GM18907 (cell line): Measurements from ENCODE around the gene GRK4.
A peak's percentile ranks its signal among the peaks of the same experiment; 100 is the strongest.
"Not testable (repeated sequence)": the region's sequence is repeated elsewhere in the genome, so short reads cannot be mapped to it uniquely, and the experiment has no call there.

Experiments
- ATAC-seq: cut with Tn5 transposase; IDR thresholded peaks from one replicate; pipeline ENCODE4 v1.9.1; 2021; ENCODE audit warnings: mild to moderate bottlenecking, moderate library complexity; ENCODE audit not compliant: unreplicated experiment

The GRK4 gene

DNA sequence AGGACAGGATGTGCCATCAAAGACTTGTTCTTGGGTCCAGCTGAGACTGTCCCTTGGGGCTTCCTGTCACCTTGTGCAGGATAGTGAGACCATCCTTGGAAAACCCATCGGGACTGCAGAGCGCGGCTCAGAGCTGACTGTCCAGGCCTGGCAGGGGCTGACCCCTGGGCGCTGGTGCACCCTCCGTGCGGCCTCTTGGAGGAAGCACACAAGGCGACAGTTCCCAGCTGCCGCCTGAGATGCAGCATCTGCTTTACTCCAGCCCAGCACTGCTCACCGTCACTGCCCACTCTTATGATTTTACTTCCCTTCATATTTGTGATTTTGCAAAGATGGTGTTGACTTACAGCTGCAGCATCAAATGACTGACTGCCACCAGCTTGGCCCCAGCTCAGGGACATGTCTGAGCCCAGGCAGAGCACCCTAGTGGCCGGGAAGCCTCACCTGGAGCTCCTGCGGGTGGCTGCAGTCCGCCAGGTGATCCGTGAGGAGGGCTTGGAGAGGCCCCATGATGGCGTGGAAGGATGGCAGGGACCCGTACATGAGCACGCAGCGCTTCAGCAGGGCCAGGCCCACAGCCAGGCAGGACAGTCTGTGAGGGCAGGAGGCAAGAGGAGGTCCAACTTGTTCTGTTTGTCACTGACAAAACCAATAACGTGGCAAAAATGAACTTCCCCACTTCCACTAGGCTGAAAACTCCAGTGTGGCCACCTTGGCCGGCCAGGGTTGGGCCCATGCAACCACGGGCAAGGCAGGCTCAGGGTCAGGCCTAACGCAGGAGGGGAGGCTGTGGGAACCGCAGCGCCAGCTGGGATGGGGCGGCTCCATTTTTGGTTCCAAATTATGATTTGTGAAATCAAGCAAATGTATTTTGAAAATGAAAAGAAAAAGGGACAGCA, 22.0 kb upstream of the GRK4 start:
- no peak for ATAC-seq

DNA sequence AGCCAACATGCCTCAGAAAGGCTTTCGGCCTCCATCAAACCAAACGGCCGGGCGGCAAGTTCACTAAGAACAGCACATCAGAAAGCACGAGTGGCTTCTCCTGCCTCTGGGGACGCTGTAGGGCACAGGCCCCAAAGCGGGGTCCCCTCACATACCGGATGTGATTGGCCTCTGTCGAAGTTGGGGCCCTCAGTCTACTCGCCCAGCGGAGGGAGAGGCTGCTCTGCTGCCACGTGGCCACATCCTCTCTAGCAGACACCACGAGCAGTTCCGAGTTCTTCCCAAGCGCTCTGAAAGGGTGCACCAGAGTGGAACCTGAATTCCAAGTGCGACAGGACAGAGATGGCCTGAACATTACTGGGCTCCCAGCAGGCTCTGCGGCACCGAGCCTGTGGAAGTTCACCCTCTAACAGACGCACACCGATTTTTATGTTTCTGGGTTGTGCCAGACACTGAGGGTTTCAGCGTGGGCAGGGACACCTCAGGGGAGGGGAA, 21.3 kb upstream of the GRK4 start:
- no peak for ATAC-seq

GRCh38 chr4:2942532-2943363, 20.6 kb upstream of the GRK4 start:
- no peak for ATAC-seq

GRCh38 chr4:2943364-2944090, 19.8 kb upstream of the GRK4 start:
- no peak for ATAC-seq

DNA sequence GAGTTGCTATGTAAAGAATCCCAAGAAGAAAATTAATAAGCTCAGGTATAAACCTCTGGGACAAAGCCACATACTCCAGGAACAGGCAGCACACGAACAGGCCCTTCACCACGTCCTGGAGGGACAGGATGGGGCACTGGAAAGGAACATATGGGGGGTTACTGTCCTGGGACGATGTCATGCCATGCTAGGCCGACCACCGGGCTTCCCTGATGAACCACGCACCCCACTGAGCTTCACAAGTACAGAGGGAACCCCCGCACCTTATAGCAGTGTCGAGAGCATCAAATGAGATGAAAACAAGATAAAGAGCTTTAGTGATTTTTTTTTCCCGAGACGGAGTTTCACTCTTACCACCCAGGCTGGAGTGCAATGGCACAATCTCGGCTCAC, 19.3 kb upstream of the GRK4 start:
- ATAC-seq: no peak

DNA sequence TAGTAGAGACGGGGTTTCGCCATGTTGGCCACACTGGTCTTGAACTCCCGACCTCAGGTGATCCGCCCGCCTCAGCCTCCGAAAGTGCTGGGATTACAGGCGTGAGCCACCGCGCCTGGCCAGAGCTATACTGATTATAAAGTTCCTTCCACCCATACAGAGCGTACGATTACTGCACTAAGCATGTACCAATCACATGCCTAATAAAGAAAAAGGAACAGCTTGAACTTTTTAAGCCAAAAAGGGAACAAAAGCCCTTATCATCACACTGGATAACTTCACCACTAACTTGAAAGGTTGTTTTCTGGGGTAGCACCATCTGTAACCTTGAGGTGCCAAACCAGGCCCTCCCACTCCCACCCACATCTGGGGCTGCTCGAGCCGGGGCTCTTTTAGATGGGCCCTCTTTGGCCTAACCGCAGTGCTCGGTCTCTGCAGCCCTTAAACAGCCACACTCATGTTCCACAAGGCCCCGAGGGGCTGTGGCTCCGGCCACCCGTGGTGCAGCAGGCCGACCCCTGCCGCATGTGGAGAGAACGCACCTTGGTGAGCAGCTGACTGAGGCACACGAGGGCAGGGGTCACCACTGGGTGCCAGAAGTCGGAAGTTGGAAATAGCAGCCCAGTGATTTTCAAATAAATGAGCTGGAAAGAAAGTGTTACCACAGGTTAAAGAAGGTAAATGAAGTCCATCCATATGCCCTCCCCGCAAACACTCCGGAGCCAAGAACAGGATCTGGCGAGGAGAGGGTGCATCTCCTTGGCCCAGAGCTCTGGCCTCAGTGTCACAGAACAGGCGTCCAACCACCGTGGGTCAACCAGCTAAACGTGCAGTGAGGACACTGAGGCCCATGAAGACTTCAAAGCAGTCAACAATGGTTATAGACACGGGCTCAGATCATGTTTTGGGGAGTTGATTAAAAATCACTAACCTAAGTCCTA, 18.5 kb upstream of the GRK4 start:
- no peak for ATAC-seq

DNA sequence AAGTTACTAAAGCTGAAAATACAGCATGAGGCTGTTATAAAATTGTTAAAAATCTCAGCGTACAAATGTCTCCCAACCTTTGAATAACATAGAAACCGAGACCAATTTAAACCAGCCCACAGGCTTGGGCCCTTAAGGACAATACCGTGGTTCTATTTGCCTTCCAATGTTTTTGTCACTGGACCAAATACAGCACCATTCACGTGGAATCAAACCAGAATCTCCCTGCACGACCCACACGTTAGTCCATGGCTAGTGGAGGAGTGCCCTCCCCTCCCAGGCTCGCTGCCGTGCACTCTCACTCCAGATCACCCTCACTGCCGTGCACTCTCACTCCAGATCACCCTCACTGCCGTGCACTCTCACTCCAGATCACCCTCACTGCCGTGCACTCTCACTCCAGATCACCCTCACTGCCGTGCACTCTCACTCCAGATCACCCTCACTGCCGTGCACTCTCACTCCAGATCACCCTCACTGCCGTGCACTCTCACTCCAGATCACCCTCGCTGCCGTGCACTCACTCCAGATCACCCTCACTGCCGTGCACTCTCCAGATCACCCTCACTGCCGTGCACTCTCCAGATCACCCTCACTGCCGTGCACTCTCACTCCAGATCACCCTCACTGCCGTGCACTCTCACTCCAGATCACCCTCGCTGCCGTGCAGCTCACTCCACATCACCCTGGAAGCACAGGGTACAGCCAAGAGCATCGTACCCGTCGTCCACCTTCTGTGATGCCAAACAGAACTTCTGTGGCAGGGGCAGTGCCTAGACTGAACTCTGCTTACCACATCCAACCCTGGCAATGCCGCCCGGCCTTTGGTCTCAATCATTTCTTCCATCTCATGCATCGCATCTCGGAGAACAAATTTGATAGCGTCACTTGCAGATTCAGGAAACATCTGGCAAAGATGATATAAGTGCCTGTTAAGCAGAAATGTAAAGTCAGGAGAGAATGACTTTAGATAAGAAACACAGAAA, 17.5 kb upstream of the GRK4 start:
- not testable (repeated sequence) for ATAC-seq

DNA sequence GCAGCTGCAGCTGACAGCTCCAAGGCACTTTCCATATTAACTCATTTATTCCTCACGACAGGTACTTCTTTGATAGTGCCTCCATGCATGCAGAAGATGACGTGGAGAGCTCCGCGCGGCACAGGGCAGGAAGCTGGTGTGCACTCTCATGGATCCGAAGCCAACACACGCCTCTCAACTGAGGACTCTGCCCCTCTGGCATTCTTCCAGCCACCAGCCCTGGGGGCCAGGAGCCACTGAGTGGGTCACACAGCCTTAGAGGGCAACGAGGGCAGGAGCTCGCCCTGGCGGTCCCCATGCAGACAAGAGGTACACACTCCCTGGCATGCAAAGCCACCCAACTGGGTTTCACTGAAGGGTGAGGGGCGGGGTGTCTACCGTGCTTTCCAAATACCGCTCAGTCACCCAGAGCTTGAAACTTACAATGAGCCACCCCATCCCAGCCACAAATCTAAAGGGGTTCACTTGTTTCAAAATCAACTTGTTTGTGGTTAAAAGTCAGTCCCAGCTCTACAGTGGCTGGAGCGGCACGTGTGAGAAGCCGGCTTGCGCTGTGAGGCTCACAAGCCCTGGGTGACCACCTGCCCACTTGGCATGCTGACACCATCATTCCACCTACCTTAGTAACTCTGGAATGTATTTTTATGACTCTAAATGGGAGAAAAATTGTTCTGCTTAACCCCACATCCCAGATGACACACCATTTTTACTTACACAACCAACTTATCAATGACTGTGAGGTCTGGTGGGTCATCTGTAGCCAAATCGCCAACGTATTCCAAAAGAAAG, 16.4 kb upstream of the GRK4 start:
- ATAC-seq: no peak

GRCh38 chr4:2947926-2948325, 15.4 kb upstream of the GRK4 start:
- no peak for ATAC-seq

GRCh38 chr4:2948895-2949781, 14.2 kb upstream of the GRK4 start:
- ATAC-seq: no peak

- no peak for ATAC-seq
Observed at GRCh38 chr4:2949782-2950125, 13.6 kb upstream of the GRK4 start.

GRCh38 chr4:2950221-2950989, 13.0 kb upstream of the GRK4 start:
- ATAC-seq: no peak

DNA sequence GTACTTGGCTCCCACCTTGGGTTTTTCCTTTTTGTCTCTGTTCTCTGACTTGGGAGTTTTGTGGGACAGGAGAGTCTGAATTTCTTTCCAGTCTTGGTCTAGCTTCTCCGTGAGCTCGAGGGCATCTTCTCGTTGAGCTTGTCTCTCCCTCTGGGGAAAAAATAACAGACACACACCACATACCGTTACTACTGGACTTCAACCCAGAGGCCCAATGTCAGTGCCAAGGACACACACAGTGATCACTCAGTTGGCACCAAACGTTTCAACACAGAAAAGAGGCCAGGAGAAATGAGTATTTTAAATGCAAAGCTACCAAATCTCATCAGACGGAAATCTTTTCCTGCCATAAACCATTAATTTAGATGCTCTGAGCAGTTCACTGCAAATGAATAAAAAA, 9.9 kb upstream of the GRK4 start:
- ATAC-seq: no peak

DNA sequence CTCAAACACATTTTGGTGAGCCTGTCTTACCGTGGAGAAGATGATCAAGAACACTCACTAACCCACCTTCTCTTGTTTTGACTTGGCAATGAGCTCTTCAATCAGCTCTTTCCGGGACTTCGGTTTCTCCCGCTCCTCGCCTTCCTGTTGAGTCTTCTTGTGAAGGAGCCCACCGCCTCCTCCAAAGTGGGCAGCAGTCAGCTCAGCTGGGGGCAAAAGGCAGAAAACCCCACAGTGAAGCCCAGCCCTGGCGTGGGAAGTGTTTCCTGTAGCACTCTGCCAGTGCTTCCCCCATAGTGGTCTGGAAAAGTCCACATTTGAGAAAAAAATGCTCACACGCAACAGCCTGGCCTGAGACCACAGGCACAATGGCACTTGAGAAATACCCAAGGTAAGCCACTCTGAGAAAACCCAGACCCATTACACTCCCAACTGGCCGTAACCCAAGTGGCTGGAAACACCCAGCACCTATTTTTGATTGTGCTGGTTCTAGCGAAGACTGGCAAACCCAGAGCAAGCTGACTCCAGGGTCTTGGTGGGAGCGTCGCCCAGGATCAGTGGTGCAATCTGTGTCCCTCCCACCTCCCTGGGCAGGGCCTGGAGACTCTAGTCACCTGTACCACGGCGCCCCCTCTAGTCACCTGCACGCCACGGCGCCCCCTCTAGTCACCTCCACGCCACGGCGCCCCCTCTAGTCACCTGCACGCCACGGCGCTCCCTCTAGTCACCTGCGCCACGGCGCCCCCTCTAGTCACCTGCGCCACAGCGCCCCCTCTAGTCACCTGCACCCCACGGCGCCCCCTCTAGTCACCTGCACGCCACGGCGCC, 8.8 kb upstream of the GRK4 start:
- peak; percentile 56 for ATAC-seq

DNA sequence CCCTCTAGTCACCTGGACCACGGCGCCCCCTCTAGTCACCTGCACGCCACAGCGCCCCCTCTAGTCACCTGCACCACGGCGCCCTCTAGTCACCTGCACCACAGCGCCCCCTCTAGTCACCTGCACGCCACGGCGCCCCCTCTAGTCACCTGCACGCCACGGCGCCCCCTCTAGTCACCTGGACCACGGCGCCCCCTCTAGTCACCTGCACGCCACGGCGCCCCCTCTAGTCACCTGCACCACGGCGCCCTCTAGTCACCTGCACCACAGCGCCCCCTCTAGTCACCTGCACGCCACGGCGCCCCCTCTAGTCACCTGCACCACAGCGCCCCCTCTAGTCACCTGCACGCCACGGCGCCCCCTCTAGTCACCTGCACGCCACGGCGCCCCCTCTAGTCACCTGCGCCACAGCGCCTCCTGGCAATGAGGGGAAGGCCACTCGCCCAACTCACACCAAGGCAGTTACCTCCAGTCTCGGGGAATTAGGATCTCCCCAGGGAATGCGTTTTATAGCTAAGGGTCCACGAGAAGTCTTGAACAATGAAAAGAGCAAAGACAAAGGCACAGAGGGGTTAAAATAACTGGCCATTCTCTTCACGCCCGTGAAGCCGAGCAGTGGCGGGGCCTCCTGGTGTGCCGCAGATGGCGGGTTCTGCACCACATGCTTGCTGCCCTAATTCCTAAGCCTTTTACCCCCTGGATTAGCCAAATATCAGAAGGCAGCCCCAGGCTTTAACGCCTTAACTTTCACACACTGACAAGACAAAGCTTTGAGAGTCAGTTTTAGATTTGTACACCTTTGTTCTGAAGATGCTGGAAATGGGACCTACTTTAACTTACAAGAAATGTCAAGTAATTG, 8.0 kb upstream of the GRK4 start:
- ATAC-seq: not testable (repeated sequence)
